ENCODE results near the gene CECR2.

The CECR2 gene

DNA sequence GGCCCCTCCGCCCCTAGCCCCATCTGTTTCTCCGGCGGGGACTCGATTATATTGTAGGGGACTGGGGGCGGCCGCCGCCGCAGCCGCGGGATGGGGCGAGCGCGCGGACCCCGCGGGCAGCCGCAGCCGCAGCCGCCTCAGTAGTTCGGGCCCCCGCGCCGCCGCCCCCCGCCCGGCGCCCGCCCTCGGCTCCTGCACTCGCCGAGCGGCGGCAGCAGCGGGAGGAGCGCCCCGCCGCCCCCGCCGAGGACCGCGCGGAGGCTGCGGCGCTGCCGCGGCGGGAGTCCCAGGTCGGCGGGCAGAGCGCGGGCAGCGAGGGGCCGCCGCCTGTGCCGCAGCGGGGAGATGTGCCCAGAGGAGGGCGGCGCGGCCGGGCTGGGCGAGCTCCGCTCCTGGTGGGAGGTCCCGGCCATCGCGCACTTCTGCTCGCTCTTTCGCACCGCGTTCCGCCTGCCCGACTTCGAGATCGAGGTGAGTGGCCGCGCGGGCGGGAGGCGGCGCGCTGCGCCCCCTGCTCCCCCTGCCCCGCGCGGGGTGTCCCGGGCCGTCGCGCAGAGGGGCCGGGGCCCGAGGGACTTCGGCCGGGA, at the start of gene CECR2:
CECR2 (plus strand) TSS at position 22 of the 587 bp plus-strand sequence; CDS start at position 346, 324 bp downstream.
- DNase-seq, result peak in 1 of 2 experiments; percentile 42

DNA sequence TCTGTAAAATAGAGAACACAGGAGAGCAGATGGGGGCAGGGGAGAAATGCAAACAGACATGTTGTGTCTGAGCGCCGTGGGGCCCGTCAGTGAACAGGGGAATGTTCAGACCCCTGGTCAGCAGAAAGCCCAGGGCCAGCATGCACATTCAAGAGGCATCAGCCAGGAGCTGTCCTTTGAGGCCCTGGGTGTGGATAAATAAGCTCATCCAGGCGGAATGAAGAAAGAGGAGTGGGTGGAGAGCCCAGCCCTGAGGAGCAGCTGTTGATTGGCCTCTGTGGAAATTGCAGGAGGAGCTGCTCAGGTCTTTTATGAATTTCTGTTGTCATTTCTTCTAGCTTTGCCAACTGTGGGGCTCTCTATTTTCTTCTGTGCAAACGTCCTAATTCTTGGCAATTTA, 49.7 kb upstream of the CECR2 start:
- no peak for DNase-seq

DNA sequence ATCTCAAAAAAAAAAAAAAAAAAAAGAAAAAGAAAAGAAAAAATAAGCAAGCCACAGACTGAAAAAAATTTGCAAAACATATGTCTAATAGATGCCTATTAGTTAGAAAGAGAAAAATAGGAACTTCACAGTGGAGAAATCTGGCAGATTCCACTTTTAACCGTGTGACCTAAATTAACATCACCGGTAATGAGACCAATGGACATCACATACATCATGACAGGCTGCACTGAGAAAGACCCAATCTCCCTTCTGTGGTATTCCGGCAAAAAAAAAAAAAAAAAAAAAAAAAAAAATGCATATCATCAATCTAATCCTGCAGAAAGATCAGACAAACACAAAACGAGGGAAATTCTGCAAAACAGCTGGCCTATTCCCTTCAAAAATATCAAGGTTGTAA, 46.7 kb upstream of the CECR2 start:
- DNase-seq, result no peak

DNA sequence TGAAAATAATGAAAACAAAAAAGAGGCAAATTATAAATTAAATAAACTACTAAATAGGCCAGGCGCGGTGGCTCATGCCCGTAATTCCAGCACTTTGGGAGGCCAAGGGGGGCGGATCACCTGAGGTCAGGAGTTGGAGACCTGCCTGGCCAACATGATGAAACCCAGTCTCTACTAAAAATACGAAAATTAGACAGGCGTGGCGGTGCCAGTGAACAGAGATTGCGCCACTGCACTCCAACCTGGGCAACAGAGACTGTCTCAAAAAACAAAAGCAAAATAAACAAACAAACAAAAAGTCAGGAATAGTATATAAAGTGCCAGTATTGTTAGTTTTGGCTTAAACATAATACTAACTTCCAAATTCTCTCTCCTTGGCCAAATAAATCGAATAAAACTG, 37.6 kb upstream of the CECR2 start:
- no peak for DNase-seq

DNA sequence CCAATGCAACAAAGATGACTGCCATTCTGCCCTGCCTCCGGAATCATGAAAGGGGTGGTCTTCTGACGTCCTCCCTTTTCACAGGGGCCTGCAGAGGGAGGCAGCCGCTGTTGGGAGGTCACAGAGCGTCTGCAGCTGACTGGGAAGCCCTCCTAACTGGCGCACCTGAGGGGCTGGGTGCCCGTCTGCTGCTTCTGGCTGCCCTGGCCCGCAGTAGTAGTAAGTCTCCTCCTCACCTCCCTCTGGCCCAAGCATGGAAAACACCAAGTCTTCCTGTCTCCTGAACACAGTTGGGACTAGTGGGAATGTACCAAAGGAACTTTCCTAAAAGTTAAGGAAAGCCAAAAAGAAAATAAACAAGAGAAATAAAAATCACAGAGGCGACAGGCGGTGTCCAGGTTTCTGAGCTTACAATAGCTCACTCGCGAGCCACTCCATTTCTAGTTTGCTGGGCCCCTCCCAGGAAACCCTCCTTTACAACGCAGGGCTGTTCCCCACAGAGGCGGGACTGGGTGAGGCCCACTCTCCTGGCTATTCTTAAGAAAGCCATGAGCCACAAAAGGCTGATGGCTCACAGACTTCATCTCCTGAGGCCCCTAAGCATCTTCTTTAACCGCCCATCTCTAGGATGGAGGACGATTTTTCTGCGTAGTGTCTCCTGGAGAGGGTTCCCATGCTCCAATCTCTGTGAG, 37.0 kb upstream of the CECR2 start:
- no peak for DNase-seq

DNA sequence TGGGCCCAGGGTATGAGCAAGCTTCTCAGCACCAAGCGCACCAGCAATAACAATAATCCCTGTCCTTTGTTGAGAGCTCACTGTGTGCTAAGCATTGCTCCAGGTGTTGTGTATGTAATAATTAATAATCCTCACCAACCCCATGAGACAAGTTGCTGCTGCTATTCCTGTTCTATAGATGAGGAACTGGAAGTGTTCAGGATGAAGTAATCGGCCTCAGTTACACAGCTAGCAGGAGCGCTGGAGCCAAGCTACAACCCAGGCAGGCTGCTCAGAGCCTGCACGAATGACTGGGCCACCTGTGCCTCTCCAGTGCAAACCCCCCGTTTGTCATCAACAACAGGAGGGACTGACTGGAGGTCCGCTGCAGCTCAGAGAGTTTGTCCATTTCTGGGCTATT, 35.2 kb upstream of the CECR2 start:
- DNase-seq, result no peak

GRCh38 chr22:17334983-17335382, 34.3 kb upstream of the CECR2 start:
- DNase-seq, result no peak

DNA sequence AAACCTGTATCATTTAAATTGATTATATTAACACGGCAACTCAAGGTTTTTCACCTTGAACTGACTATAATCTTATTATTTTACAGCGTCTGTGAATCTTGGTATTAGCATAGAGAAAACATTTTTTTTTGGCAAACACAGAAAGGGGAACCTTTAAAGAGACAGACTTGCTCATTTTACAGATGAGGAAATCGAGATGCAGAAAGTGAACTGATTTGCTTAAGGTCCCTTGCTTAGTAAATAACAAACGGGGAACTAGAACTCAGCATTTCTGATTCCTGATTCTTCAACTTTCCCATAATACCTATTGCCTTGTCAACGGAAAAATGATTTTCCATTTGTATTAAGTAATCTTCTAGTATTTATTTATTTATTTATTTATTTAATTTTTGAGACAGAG, 33.2 kb upstream of the CECR2 start:
- DNase-seq, result no peak

DNA sequence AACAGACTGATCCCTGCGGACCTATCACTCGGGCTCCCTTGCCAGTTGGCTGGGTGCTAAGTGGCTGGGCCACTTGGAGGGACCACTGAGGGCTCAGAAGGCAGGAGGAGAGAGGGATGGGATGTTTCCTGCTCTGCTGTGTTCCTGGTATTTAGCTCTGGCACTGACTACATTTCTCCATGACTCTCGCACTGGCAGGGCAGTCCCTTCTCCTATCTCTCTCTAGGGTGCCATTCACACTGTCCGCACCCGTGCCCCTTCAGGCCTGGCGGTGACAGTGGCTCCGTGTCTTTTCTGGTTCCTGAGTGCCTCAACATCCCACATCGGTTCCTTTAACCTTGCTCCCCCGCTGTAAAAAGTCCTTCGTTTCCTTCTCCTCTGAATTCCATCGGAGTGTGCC, 31.6 kb upstream of the CECR2 start:
- no peak for DNase-seq

DNA sequence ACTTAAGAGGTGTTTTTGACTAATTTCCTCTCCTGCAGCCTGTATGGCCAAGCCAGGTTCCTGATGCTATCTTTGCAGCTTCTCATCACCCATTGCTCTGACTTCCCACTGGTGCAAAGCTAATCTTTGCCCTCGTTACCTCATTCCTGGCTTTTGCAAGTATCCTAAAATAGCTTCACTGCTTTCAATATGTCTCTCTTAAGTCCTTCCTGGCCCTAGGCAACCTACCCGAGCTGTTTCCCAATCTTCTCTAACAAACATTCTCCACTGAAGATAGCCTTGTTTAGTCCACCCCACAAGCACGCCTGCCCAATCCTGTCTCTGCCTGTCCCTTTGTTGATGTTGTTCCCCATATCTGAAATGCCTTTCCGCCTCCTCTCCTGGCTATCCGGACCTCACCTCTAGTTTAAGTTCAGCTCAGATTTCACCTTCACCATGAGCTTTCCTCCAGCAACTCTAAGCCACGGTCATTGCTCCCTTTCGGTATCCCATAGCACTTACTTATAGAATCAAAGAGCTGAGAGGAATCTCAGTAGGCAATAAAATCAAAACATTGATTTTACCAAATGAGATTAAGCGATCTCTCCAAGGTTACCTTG, 30.1 kb upstream of the CECR2 start:
- no peak for DNase-seq

GRCh38 chr22:17342361-17342760, 26.9 kb upstream of the CECR2 start:
- no peak for DNase-seq

- no peak for DNase-seq
Observed at GRCh38 chr22:17343766-17344165, 25.5 kb upstream of the CECR2 start.

DNA sequence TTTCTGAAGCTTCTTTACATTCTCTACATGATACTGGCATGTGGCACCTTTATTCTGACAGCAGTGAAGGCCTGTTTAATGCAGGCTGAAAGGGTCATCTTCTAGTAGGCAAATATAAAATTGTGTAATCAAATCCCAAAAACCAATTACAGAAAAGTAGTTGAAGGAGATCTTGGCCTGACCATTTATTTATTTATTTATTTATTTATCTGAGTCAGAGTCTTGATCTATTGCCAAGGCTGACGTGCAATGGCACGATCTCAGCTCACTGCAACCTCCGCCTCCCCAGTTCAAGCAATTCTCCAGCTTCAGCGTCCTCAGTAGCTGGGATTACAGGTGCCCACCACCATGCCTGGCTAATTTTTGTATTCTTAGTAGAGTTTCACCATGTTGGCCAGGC, 22.7 kb upstream of the CECR2 start:
- DNase-seq, result no peak

DNA sequence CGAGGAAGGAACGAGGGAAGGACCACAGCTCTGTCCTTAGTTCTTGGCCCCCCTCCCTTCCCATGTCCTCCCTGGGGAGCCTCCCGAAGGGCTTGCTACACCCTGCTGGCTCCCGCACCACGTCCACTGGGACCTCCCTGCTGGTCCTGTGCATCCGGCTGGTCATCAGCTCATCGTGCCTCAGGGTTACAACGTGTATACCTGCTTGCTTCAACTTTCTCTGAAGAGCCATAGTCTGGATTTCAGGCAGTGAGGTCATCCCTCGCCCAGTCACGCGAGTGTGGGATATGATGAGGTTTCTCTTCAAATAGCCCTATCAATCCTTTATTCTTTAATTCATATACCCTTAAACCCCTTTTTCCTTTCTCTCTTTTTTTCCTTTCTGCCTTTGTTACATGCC, 21.5 kb upstream of the CECR2 start:
- DNase-seq, result no peak

DNA sequence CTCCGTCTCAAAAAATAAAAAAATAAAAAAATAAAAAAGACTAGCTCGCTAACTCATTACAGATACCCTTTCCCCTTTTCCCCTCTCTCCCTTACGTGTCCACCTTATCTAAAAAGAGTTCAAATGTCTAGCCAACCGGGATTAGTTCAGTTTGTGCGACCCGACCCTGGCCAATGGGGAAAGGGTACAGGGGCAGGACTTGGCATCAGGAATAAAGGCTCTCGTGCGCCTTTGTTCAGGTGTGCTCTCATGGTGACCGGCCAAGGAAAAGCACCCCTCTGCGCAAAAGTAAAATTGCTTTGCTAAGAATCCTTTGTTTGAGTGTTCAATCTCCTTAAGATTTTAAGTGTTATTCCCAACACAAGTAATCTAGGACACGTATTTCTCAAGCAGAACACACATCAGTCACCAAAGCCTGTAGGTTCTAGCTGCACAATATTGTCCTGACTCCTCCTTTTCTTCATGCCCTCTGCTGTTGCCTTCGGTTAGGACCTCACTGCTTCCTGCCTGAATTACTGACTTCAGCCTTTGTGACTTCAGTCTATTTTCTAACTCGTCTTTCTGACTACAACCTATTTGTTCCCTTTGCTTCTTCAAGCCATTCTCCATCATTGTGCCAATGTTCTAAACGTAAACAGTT, 20.7 kb upstream of the CECR2 start:
- peak in 1 of 2 experiments; percentile 24 for DNase-seq

DNA sequence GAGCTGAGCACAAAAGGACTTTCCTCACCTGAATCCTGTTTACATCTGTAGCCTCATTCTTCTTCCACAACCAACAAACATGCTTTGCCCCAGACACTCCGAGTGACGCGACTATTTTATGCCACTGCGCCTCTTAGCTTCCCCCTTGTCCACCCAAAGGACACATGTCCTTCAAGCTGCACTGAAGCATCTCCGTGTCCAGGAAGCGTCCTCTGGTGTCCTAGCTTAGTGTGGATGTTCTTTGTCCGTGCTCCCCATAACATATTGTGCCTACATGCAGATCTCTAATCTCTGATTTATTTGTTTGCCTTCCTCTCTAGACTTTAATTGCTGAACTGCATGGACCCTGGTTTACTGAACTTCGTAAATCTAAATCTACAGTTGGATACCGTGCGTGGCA, 20.1 kb upstream of the CECR2 start:
- peak in 1 of 2 experiments; percentile 22 for DNase-seq

DNA sequence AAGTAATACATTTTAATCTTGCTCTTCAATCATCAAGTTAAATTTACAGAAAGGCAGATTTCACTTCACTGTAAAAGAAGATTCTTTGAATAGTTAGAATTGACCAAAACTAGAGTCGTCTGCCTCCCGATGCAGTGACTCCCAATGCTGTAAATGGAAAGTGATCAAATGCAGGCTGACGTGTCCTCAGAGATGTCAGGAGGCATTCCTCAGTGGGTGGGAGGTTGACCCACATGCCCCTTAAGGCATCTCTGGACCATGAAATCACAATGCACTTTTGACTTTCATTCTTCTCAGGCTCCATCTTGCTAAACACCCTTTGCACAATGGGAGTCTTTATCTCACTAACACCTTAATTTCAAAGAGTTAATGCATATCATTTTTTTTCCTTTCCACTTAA, 19.0 kb upstream of the CECR2 start:
- no peak for DNase-seq

- DNase-seq, result no peak
Observed at GRCh38 chr22:17352798-17353197, 16.5 kb upstream of the CECR2 start.

GRCh38 chr22:17357688-17358087, 11.6 kb upstream of the CECR2 start:
- no peak for DNase-seq

- DNase-seq, result no peak
Observed at GRCh38 chr22:17358415-17358814, 10.8 kb upstream of the CECR2 start.

DNA sequence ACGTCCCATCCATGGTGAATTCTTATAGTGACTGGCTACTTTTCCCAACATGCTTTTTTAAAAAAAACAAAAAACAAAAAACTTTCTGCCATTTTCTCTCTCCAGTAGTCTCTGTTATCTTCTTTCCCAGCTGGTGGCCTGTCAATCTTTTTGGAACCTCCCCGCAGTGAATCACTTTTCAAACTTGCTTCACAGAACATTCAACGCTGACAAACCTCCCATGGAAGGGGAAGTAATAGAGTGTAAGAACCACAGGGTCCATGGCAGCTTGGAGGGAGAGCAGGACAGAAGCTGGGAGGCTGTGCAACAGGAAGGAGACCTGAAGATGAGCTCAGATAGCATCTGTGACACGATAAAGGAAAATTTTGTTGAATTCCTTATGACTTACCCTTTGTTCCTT, 9.8 kb upstream of the CECR2 start:
- DNase-seq, result no peak

GRCh38 chr22:17366329-17366728, 2.9 kb upstream of the CECR2 start:
- DNase-seq, result no peak

- DNase-seq, result peak in 1 of 2 experiments; percentile 60
Observed at GRCh38 chr22:17366830-17367229, 2.4 kb upstream of the CECR2 start.

DNA sequence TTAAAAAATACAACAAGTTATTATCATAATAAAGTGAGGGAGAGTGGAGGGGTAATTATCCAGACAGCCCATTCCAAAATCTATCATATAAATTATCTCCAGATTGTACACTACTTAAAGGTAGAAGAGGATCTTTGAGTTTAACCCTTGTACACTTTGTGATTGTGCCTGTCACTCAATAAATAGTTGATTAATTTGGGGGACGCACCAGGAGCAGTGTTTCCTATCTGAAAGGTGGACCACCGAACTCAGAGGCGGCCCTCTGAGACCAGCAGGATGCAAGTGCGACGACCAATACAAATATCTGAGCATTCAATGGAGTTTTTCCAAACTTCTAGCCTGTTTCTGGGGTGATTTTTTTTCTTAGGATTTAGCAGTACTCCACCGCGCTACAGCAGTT, 1.1 kb upstream of the CECR2 start:
- DNase-seq, result no peak

Data from SHP77 (cell line).